GM18520 (cell line): ENCODE data around the gene LAMC3.

ENCODE experiments used
- ATAC-seq: cut with Tn5 transposase; IDR thresholded peaks from one replicate; pipeline ENCODE4 v1.9.1; 2021; ENCODE audit not compliant: unreplicated experiment

LAMC3 gene

GRCh38 chr9:131010482-131011273 lies 1.7 kb downstream of the LAMC3 start:
- no peak for ATAC-seq

- no peak for ATAC-seq
Observed at GRCh38 chr9:131011274-131012022, 2.5 kb downstream of the LAMC3 start.

GRCh38 chr9:131012023-131012334 lies 3.0 kb downstream of the LAMC3 start:
- ATAC-seq: no peak

GRCh38 chr9:131012396-131012917 lies 3.5 kb downstream of the LAMC3 start:
- ATAC-seq: no peak

- no peak for ATAC-seq
Observed at GRCh38 chr9:131013015-131013755, 4.2 kb downstream of the LAMC3 start.

- no peak for ATAC-seq
Observed at GRCh38 chr9:131013771-131014676, 5.0 kb downstream of the LAMC3 start.

- ATAC-seq: no peak
Observed at GRCh38 chr9:131015112-131015511, 6.1 kb downstream of the LAMC3 start.

GRCh38 chr9:131015876-131016397 lies 7.0 kb downstream of the LAMC3 start:
- ATAC-seq: no peak

- no peak for ATAC-seq
Observed at GRCh38 chr9:131017067-131017466, 8.1 kb downstream of the LAMC3 start.

GRCh38 chr9:131018621-131019020 lies 9.6 kb downstream of the LAMC3 start:
- no peak for ATAC-seq

GRCh38 chr9:131019388-131020239 lies 10.6 kb downstream of the LAMC3 start:
- no peak for ATAC-seq

GRCh38 chr9:131020388-131020787 lies 11.4 kb downstream of the LAMC3 start:
- no peak for ATAC-seq

- ATAC-seq: no peak
Observed at GRCh38 chr9:131020862-131021261, 11.9 kb downstream of the LAMC3 start.

GRCh38 chr9:131021785-131022184 lies 12.8 kb downstream of the LAMC3 start:
- no peak for ATAC-seq

GRCh38 chr9:131024978-131025868 lies 16.2 kb downstream of the LAMC3 start:
- ATAC-seq: no peak

- ATAC-seq: no peak
Observed at GRCh38 chr9:131025953-131026858, 17.2 kb downstream of the LAMC3 start.
